HL-60 (cell line): ENCODE measurements around the gene DRC3.

Experiments used
- DNase-seq, 2 experiments: peaks; one replicate each; pipeline ENCODE4 v3.0.0-alpha.2; 2010 to 2020; ENCODE audit warnings: low read depth in 1 of 2, low spot score in 1 of 2
- H3K27ac ChIP-seq: fragments of 250-450 bp; sonication (Bioruptor Pico); replicated peaks from 2 replicates; pipeline ENCODE4 v1.5.1; 2020; ENCODE audit warnings: mild to moderate bottlenecking, moderate library complexity
- H3K27me3 ChIP-seq: fragments of 250-450 bp; sonication (Bioruptor Pico); 2 replicates; pipeline ENCODE4 v1.5.1; 2021; ENCODE audit warnings: mild to moderate bottlenecking, moderate library complexity; ENCODE audit not compliant: insufficient read depth, poor library complexity, severe bottlenecking
- H3K4me3 ChIP-seq: replicated peaks from 2 replicates; pipeline ENCODE4 v1.5.1; 2011; ENCODE audit warnings: mild to moderate bottlenecking, control low read depth, low read length; ENCODE audit not compliant: insufficient read depth
- CTCF ChIP-seq: IDR thresholded peaks from one replicate; pipeline ENCODE4 v1.5.1; 2011; ENCODE audit warnings: low read length, control low read depth, inconsistent platforms; ENCODE audit not compliant: insufficient read depth
- GABPA ChIP-seq: IDR thresholded peaks from 2 replicates; pipeline ENCODE4 v1.6.1; 2012; ENCODE audit warnings: low read depth
- POLR2AphosphoS5 ChIP-seq: IDR thresholded peaks from 2 replicates; pipeline ENCODE4 v1.6.1; 2012; ENCODE audit warnings: low read depth
- REST ChIP-seq: IDR thresholded peaks from 2 replicates; pipeline ENCODE4 v1.6.1; 2012; ENCODE audit warnings: low read depth; ENCODE audit not compliant: insufficient replicate concordance
- SPI1 ChIP-seq: IDR thresholded peaks from 2 replicates; pipeline ENCODE4 v1.6.1; 2012; ENCODE audit warnings: low read depth, mild to moderate bottlenecking, borderline replicate concordance

Gene DRC3

GRCh38 chr17:18025241-18025944 lies 52.7 kb downstream of the DRC3 start:
- Histone ChIP-seq H3K27me3 (no peaks in the 10 kb centered on the region), H3K4me3 (no peak overlapping the region), H3K27ac (no peak overlapping the region)
- no peak for DNase-seq
- TF ChIP-seq POLR2AphosphoS5 = no peak
- TF ChIP-seq GABPA = no peak
- no peak for TF ChIP-seq CTCF
- TF ChIP-seq SPI1 = no peak
- TF ChIP-seq REST = no peak

- Histone ChIP-seq H3K27me3 (no peaks in the 10 kb centered on the region), H3K27ac (no peak overlapping the region), H3K4me3 (no peak overlapping the region)
- no peak for TF ChIP-seq SPI1
- TF ChIP-seq CTCF = no peak
- TF ChIP-seq REST = no peak
- no peak for TF ChIP-seq GABPA
- no peak for TF ChIP-seq POLR2AphosphoS5
- DNase-seq = no peak
These were observed 53.5 kb downstream of the DRC3 start for GRCh38 chr17:18025945-18026776.

GRCh38 chr17:18027280-18027679 lies 54.6 kb downstream of the DRC3 start:
- no peak overlapping the region for H3K27ac ChIP-seq
- no peak for DNase-seq
- no peak overlapping the region for H3K4me3 ChIP-seq
- H3K27me3 ChIP-seq = no peaks in the 10 kb centered on the region
- no peak for TF ChIP-seq REST
- no peak for TF ChIP-seq GABPA
- TF ChIP-seq SPI1 = no peak
- TF ChIP-seq POLR2AphosphoS5 = no peak
